Activated T-helper 2 cell treated with anti-CD3 and anti-CD28 coated beads, Interferon-gamma antibody, Interleukin-2, Interleukin-4, amounts not matched to agents 10 μg/mL and 5 μg/mL and 100 μg/mL, durations not matched to agents 14 hours and 24 hours and 36 hours (primary cell): ENCODE data around the gene TNFSF13B. TPM values are rescaled to one million over a fixed set of nuclear protein-coding genes. Genes with fewer than 3 reads are reported as not detected.

Experiments
- DNase-seq: peaks from one replicate; pipeline ENCODE4 v3.0.0; 2021; ENCODE audit warnings: low spot score
- H3K27ac Mint-ChIP-seq: one replicate; pipeline ENCODE4 v1.8.0; 2021; ENCODE audit warnings: mixed read lengths
- H3K27me3 Mint-ChIP-seq: one replicate; pipeline ENCODE4 v1.8.0; 2021; ENCODE audit warnings: low read depth, mixed read lengths
- H3K36me3 Mint-ChIP-seq: one replicate; pipeline ENCODE4 v1.8.0; 2021; ENCODE audit warnings: low read depth, mixed read lengths
- H3K4me1 Mint-ChIP-seq: one replicate; pipeline ENCODE4 v1.8.0; 2021; ENCODE audit warnings: low read depth, mixed read lengths
- H3K4me3 Mint-ChIP-seq: one replicate; pipeline ENCODE4 v1.8.0; 2021; ENCODE audit warnings: low read depth, mild to moderate bottlenecking, moderate library complexity, mixed read lengths
- H3K9me3 Mint-ChIP-seq: one replicate; pipeline ENCODE4 v1.8.0; 2021; ENCODE audit warnings: mixed read lengths
- intact Hi-C: fragments of 100-400 bp; cut with micrococcal nuclease; formaldehyde crosslinking; loops from one replicate; pipeline ENCODE4 v1.15.1; 2023
- total RNA-seq: library from RNA; stranded (reverse); gene quantifications from 2 replicates; pipeline ENCODE4 v1.2.3, GENCODE V29; 2022

The TNFSF13B gene, protein sequence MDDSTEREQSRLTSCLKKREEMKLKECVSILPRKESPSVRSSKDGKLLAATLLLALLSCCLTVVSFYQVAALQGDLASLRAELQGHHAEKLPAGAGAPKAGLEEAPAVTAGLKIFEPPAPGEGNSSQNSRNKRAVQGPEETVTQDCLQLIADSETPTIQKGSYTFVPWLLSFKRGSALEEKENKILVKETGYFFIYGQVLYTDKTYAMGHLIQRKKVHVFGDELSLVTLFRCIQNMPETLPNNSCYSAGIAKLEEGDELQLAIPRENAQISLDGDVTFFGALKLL
- 1.1 and 1.7 TPM in 2 replicates for total RNA-seq

GRCh38 chr13:108269601-108270328 lies at the start of gene TNFSF13B:
Gene TNFSF13B (plus strand): TSS chr13:108269718. CDS start chr13:108269896, 178 bp downstream.
- peak; percentile 24 for DNase-seq
- H3K36me3 Mint-ChIP-seq, result no peaks in the 10 kb centered on the region
- peaks cover 40% of the 10 kb centered on the region for H3K4me1 Mint-ChIP-seq
- H3K27ac Mint-ChIP-seq, result peak within 1 kb of the TSS; percentile 78
- H3K4me3 Mint-ChIP-seq, result peak within 1 kb of the TSS; percentile 82
- intact Hi-C loops, result loop anchor here (1.0 to 10.0 kb wide), 4 partner anchors 43 to 275 kb away; partner anchors contain the start of gene LIG4
- no peaks in the 10 kb centered on the region for H3K9me3 Mint-ChIP-seq
- H3K27me3 Mint-ChIP-seq, result no peaks in the 10 kb centered on the region

- no peak for DNase-seq
- Mint-ChIP-seq H3K4me1 (peaks cover 28% of the 10 kb centered on the region), H3K4me3 (peak overlapping the region; percentile 26), H3K9me3 (no peaks in the 10 kb centered on the region), H3K27ac (no peak overlapping the region), H3K27me3 (no peaks in the 10 kb centered on the region), H3K36me3 (no peaks in the 10 kb centered on the region)
- intact Hi-C loops, result loop anchor here (10.0 kb wide), 1 partner anchor 125 kb away; no protein-coding TSS in a partner anchor
Measured at GRCh38 chr13:108220041-108220440, 49.5 kb upstream of the TNFSF13B start.

GRCh38 chr13:108223687-108224503 lies 45.6 kb upstream of the TNFSF13B start:
- H3K4me3 Mint-ChIP-seq, result no peak overlapping the region
- intact Hi-C loops, result loop anchor here (10.0 kb wide), 1 partner anchor 121 kb away; no protein-coding TSS in a partner anchor
- no peaks in the 10 kb centered on the region for H3K36me3 Mint-ChIP-seq
- H3K27ac Mint-ChIP-seq, result no peak overlapping the region
- DNase-seq, result no peak
- H3K27me3 Mint-ChIP-seq, result no peaks in the 10 kb centered on the region
- no peaks in the 10 kb centered on the region for H3K9me3 Mint-ChIP-seq
- peaks cover 42% of the 10 kb centered on the region for H3K4me1 Mint-ChIP-seq

DNA sequence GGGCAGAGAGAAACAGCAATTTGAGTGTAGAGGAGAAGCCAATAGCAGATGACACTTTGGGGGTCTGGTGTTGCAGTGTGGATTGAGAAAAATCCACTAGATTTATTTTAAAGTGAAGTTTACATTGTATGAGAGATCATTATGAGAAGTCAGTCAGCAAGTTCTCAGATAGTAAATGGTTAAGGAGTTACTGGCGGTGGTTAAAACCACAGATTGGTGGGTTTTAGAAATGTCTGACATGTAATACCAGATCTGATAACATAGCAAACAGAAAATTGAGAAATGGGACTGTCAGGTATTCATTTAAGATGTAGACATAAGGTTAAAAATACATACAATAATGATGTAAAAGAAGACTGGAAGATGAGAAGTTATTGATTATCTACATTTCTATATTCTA lies 44.1 kb upstream of the TNFSF13B start:
- intact Hi-C loops, result loop anchor here (5.0 to 10.0 kb wide), 2 partner anchors 97 to 119 kb away; no protein-coding TSS in a partner anchor
- H3K27ac Mint-ChIP-seq, result no peak overlapping the region

DNA sequence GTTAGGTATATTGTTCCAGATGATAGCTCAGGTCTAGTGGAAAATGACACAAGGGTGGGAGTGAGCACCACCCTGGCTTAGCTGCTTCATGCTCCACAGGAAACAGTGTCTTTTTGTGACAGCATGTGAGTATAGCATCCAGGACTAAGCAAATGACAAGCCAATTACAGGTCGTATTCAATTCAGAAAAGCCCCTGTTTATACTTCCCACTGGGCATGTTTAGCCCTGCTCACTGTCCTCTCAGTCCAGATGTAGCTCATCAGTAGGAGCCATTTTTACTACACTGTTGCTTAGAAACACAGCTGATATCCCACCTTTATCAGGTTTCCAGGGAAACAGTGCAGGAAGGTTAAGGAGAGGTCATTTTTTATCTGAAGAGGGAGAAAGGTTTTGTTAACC lies 43.3 kb upstream of the TNFSF13B start:
- Mint-ChIP-seq H3K4me1 (peaks cover 24% of the 10 kb centered on the region), H3K36me3 (peaks cover 10% of the 10 kb centered on the region), H3K27me3 (no peaks in the 10 kb centered on the region), H3K9me3 (no peaks in the 10 kb centered on the region), H3K4me3 (no peak overlapping the region), H3K27ac (no peak overlapping the region)
- no peak for DNase-seq
- intact Hi-C loops, result loop anchor here (2.0 to 10.0 kb wide), 4 partner anchors 43 to 671 kb away; partner anchors contain the start of gene TNFSF13B

More for the DNA sequence above, 44.1 kb upstream of the TNFSF13B start:
- H3K4me1 Mint-ChIP-seq, result peaks cover 28% of the 10 kb centered on the region
- H3K36me3 Mint-ChIP-seq, result peaks cover 10% of the 10 kb centered on the region
- H3K4me3 Mint-ChIP-seq, result no peak overlapping the region
- DNase-seq, result no peak
- no peaks in the 10 kb centered on the region for H3K27me3 Mint-ChIP-seq
- no peaks in the 10 kb centered on the region for H3K9me3 Mint-ChIP-seq

DNA sequence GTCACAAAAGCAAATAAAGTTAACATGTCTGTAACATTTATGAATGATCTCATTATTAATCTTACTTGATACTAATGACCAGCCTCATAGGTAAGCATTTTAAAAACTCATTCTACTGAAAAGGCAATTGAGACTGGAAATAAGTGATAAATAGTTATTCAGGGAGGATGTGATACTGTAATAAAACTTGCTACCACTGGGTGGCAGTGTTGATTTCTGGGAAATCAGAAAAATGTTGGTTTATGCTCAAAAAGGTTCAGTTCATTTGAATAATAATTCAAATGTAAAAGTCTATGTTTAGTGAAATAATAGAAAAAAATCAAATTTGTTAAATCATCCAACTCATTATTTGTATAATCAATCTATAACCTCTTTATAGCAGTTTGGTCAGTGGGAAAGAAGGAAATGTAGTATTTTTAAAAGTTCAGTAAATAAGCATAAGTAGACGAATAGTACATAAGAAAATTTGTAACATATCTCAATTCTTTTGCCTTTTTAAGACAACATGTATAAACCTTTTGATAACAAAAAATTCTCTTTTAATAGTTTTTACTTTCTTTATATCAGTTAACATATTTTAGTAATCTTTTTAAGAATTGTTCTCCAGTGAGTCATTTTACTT lies 41.8 kb upstream of the TNFSF13B start:
- Mint-ChIP-seq H3K9me3 (no peaks in the 10 kb centered on the region), H3K36me3 (peaks cover 10% of the 10 kb centered on the region), H3K27ac (no peak overlapping the region), H3K4me1 (peaks cover 24% of the 10 kb centered on the region), H3K4me3 (no peak overlapping the region), H3K27me3 (no peaks in the 10 kb centered on the region)
- DNase-seq, result no peak
- intact Hi-C loops, result loop anchor here (2.0 to 10.0 kb wide), 4 partner anchors 41 to 669 kb away; partner anchors contain the start of gene TNFSF13B

DNA sequence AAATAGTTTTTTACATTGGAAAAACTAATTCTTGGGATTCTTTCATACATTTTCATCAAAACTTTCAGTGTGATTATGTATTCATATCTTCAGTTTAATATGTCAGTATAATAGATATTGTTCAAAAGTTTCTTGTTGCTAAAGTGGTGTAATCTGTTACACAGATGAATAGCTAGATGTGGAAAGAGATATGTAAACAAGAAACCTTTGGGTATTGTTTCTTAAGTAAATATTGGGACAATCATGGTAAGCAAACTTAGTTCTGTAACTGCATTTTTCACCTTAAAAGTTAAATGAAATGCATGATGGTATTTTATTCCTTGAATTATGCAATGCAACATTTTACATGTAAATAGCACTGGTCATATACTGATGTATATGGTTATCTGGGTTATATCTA lies 39.1 kb upstream of the TNFSF13B start:
- H3K27ac Mint-ChIP-seq, result no peak overlapping the region
- no peaks in the 10 kb centered on the region for H3K27me3 Mint-ChIP-seq
- H3K9me3 Mint-ChIP-seq, result no peaks in the 10 kb centered on the region
- no peak overlapping the region for H3K4me3 Mint-ChIP-seq
- peaks cover 16% of the 10 kb centered on the region for H3K4me1 Mint-ChIP-seq
- intact Hi-C loops, result no loop called here
- H3K36me3 Mint-ChIP-seq, result peaks cover 10% of the 10 kb centered on the region
- no peak for DNase-seq

DNA sequence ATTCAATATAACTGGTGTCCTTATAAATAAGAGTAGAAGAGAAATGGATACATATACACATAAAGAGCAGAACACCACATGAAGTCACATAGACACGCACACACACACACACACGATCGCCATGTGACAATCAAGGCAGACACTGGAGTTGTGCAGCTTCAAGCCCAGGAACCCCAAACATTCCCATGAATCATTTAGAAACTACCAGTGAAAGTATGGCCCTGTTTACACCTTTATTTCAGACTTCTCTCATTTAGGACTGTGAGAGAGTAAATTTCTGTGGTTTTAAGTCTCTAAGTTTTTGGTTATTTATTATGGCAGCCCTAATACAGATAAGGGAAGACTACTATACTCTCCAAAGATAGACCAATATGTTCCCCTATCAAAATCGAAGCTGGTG lies 20.4 kb upstream of the TNFSF13B start:
- Mint-ChIP-seq H3K9me3 (peaks cover 13% of the 10 kb centered on the region), H3K4me3 (no peak overlapping the region), H3K27me3 (no peaks in the 10 kb centered on the region), H3K4me1 (peaks cover 4% of the 10 kb centered on the region), H3K27ac (no peak overlapping the region), H3K36me3 (peaks cover under 1% of the 10 kb centered on the region)
- DNase-seq, result no peak
- intact Hi-C loops, result no loop called here

DNA sequence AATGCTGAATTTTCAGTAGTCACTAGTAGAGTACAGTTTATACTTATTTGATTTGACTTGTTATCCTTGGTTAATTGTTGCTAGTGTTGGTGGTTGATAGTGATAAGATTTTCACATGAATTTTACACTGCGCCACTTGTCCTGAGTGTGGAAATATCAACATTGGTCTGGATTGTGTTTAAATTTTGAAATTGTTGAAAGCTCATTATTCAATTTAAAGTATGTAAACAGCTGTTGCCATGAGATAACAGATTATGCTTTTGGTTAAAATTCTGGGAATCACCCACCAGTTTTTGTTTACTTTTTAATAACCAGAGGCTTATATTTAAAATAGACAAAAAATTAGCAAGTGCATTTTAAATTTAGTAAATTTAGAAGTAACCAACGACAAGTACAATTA lies 12.3 kb upstream of the TNFSF13B start:
- H3K9me3 Mint-ChIP-seq, result no peaks in the 10 kb centered on the region
- intact Hi-C loops, result no loop called here
- H3K27me3 Mint-ChIP-seq, result no peaks in the 10 kb centered on the region
- H3K27ac Mint-ChIP-seq, result no peak overlapping the region
- no peak for DNase-seq
- H3K4me3 Mint-ChIP-seq, result no peak overlapping the region
- peaks cover 2% of the 10 kb centered on the region for H3K36me3 Mint-ChIP-seq
- no peaks in the 10 kb centered on the region for H3K4me1 Mint-ChIP-seq

- Mint-ChIP-seq H3K4me3 (no peak overlapping the region), H3K9me3 (no peaks in the 10 kb centered on the region), H3K27me3 (no peaks in the 10 kb centered on the region), H3K27ac (no peak overlapping the region), H3K36me3 (no peaks in the 10 kb centered on the region), H3K4me1 (peaks cover 19% of the 10 kb centered on the region)
- DNase-seq, result no peak
- intact Hi-C loops, result loop anchor here (10.0 kb wide), 1 partner anchor 269 kb away; no protein-coding TSS in a partner anchor
Measured at GRCh38 chr13:108263621-108264355, 5.7 kb upstream of the TNFSF13B start.

DNA sequence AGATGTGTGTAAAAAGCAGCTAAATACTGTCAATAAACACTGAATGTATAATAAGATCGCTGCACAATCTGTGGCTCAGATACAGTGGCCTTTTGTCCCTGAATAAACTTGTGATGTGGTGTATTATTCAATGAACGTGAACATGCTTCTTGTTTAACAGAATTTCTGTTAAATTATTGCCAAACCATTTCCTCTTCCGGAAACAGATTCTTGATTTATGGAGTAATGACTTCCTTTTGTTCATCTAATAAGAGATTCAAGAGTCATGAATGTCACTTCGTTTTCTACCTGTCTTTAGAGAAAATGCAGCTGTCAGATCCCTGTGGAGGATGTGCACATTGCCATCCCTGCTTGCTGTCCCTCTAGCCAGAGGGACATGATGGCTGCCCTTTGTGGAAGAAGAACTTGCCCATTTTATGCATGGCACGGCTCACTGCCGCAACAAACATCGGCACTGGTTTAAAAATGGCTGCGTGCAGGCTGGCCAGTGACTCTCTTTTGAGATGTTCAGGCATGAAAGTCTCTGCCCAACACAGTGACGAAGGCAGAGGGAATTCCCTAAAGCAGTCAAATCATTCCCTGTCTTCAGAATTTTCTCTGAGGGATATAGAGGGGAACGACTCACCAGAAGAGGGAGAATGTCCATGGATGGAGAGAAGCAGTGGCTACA lies 3.1 kb upstream of the TNFSF13B start:
- H3K36me3 Mint-ChIP-seq, result no peaks in the 10 kb centered on the region
- no peak overlapping the region for H3K27ac Mint-ChIP-seq
- peak overlapping the region; percentile 9 for H3K4me3 Mint-ChIP-seq
- DNase-seq, result no peak
- H3K27me3 Mint-ChIP-seq, result no peaks in the 10 kb centered on the region
- intact Hi-C loops, result loop anchor here (10.0 kb wide), 1 partner anchor 272 kb away; no protein-coding TSS in a partner anchor
- no peaks in the 10 kb centered on the region for H3K9me3 Mint-ChIP-seq
- peaks cover 36% of the 10 kb centered on the region for H3K4me1 Mint-ChIP-seq
